GM21786 (cell line): ENCODE results near the gene POMP.
"Not testable (repeated sequence)": the region's sequence is repeated elsewhere in the genome, so short reads cannot be mapped to it uniquely, and the experiment has no call there.

Experiments used
- ATAC-seq: cut with Tn5 transposase; IDR thresholded peaks from one replicate; pipeline ENCODE4 v1.9.1; 2021; ENCODE audit not compliant: unreplicated experiment

POMP gene

DNA sequence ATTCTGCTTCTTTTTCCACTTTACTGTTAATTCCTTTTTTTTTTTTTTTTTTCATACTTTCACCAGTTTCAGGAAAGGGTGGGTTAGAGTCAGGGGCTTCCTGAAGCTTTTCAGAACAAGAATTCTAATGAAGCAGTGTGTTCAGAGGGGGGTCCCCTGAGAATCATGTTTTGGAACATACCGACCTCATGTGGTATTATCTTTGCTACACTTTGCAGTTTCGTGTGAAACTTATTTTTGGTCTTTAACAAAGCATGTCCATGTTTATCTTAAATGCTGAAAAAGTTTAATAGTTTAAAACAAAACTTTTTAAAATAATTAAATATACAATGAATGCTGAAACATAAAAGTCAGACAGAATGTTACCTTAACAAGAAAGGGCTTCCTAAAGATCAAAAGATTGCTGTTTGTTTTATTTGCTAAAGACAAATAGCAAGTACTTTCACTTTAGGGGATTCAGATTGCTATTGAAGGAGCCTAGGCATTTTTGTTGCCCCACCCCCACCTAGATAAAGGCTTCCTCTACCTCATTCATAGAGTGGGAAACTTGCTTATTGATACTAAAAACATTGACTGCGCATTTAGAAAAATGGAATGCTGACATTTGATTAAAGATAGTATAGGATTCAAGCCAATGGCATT is 21.1 kb upstream of the POMP start:
- no peak for ATAC-seq

DNA sequence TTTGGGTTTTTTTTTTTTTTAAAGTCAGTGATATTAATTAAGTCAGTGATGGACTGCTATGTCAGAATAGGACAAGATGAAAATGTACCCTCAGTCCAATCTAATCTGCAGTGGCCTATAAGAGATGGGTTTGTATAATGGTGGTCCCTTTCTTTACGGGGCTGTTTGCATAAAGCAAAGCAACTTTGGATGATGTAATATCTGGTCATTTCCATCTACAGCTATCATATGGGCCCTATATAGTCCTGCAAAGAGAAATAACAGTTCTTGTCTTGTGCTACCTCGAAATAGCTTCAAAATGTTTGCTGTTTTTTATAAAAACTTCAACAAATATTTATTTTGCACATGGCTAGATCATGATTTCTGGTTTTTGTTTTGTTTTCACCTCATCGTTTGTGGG is 20.2 kb upstream of the POMP start:
- no peak for ATAC-seq

DNA sequence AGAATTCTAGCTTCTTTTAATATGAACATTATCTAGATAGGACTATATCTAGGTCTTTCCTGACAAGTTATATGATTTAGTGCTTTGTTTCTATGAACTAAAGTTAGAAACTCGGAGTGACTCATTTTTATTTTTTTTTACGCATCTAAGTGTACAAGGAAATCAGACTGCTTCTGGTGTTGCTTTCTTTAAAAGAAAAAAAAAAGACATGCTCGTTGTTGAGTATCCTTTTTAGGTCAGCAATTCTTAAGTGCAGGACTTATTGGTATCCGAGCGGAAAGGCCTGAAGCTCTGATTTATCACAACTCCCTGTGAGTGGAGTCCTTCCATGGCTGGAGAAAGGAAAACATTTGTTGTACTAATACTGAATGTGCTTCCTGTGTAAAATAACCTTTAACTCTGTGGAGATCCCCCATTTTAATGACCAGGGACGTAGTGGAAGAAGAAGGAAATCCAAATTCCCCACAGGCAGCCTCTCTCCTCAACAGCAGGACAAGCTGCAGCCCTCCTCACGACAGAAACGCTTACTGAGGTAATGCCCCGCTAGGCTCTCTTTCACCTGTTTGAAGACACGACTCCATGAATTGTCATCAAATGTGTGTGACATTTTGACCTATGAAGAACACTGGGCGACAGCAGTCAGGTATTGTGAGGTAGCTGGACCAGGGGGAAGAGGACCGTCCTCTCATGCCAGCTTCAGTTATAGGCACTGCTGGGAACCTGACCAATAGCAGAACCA is 17.9 kb upstream of the POMP start:
- no peak for ATAC-seq

DNA sequence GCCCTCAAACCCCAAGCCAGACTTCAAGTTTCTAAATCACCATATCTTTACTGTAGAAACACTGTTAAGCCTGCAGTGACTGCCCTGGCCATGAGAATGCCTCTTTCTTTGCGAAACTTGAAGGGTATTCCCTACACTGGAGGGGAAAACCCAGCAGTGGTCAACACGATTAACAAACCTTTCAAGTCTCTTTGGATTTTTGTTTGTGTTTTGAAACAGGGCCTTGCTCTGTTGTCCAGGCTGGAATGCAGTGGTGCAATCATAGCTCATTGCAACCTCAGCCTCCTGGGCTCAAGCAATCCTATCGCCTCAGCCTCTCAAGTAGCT is 17.4 kb upstream of the POMP start:
- peak; percentile 74 for ATAC-seq

DNA sequence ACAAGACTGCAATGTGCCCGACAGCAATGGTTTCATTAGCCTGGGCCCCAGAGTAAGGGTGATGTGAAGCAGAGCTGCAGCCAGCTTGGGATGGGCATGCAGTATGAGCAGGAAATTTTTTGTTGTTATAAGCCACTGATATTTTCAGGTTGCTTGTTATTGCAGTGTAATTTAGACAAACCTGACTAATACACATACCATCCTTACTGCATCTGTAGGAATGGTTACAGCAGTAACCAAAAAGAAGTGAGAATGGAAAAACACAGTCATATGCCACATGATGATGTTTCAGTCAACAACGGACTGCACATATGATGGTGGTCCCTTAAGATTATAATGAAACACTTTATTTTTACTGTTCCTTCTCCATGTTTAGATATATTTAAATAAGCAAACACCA is 8.6 kb upstream of the POMP start:
- ATAC-seq: no peak

DNA sequence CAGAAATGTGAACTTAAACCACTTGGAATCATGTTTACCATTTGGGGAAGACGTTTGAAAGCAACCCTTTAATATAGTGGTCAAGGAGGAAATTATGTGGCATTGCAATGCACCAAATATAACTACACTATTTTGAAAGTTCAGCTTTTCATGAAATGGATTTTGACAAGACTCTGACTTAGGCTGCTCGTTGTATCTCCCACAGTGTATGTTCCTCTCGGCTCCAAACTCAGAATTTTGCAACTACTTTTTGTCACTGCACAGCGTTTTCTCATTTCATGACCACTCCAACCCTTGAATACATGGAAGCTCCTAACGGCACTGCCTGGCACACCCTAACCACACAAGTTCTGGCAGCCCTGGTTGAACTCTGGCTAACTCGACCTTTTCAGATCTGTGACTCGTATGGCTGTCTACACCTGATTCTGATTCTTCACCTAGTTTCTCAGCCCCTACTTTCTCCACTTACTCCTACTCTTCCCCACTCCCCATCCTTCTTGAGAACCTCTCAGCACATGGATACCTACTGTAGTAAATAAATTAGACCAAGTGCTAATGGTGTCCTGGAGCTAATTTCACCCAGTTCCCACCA is 7.0 kb upstream of the POMP start:
- ATAC-seq: no peak

DNA sequence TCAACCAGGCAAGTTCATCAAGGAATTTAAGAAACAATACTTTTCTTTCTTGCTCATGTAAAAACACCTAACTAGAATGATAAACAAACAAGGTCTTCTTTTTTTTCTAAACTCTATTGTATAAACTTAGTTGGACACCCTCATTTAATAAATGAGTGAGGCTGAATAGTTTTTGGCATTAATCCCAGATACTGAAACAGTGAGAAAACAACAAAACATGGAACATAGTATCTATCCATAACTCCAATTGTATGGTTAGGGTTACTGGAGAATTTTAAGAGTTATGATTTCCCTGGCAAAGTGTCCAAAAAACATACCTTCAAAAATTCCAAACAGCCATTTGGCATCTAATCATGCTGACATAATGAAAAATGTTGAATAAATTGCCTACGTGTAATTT is 5.8 kb upstream of the POMP start:
- no peak for ATAC-seq

DNA sequence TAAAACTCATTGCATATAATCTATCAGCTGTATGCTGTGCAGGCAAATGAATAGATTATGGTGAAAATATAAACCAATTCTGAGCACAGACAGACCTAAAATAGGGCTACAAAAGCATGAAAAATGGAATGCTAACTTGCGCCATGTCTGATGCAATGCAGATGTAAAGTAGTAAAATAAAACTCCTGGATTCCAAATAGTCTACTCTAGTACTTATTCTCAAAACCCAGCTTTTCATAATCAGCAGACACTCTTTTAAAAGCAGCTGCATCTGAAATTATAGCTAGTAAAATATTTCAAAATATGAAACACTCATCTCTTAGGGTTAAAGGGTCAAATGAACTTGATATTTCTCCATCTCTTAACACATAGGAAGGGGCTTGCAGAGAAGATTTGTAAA is 4.7 kb upstream of the POMP start:
- no peak for ATAC-seq

DNA sequence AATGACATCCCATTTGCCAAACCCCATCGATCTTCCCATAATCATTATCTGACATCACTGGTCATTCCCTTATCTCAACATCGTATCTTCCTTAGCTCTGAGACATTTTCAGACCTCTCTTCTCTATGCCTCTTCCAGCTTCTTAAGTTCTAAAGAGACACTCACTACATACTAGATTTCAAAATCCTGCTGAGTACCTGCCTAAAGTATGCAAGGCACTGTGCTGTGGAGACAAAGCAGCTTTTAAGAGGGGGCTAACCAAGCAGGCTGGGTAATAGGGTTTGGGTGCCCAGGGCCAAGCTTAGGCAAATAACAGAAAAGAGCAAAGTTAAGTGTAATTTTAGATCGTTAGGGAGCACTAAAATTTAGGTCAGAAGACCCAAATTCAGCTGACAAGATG is 3.4 kb upstream of the POMP start:
- ATAC-seq: no peak

DNA sequence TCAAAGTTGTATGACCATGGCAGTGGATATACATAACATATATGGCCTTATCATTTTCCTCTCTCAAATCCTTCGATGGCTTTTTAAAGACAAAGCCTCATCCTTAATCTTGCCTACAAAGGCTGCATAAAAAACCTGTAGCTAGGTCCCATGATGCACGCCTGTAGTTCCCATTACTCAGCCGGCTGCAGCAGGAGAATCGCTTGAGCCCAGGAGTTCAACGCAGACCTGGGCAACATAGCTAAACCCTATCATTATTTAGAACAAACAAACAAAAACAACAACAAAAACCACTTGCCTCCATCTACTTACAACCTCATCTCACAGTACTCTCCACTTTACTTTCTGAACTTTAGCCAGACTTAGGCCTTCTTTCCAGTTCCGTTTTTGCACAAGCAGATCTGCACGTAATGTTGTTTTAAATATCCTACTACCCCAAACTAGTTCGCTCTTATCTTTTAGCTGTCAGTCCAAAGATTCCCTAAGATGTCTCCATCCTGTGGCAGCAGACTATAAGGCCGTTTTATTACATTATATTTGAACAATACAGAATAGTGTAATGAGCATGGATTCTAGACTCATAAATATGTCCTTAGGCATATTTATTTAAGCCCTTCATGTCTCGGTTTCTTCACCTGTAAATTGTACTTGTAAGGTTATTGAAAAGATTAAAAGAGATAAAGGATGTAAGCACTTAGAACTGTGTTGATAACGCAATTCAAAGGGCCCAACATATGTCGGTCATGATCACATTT is 969 bp upstream of the POMP start:
- ATAC-seq: no peak

DNA sequence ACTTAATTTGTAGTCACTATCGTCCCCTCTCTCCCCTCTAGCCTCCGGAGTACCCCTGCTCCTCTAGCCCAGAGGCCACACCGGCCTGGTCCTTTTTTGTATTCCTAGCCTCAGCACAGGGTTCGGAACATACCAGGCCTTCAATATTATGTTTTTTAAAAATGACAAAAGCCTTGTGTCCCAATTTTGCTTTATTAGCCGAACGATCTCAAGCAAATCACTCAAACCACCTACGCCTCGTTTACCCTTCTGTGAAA is 463 bp upstream of the POMP start:
- peak; percentile 19 for ATAC-seq

DNA sequence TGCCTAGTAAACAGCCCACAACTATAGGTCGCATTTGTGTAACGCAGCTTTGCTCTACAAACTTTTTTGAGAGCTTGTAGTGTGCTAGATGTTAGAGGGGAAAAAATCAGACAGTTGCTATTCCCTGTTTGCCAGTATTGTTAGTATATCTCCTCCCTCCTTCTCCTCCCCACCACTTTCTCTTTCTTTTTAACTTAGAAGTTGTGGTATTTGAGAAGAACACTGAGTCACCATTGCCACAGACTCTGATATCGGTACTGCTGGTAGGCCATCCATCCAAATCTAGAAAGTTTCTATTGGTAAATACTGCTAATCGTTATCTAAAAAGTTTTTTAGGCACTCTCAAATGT is 666 bp downstream of the POMP start:
- peak; percentile 25 for ATAC-seq

DNA sequence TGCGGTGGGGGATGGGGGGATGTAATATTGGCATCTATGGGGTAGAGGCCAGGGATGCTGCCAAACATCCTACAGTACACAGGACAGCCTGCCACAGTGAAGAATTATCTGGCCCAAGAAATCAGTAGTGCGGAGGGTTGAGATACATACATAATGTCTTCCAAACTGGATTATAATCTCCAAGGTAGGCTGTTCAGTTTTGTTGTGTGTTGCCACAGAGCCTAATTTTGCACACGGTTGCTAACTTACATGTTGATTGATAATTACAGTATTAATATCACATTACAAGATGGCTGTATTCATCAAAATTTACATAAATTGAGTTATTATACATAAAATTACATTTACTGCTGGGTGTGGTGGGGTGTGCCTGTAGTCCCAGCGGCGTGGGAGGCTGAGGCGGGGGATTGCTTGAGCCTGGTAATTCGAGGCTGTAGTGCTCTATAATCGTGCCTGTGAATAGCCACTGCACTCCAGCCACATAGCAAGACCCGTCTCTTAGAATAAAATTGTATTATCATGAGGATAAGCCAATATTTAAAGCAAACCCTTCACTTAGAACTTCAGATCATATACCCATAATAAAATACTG is 8.1 kb downstream of the POMP start:
- ATAC-seq: no peak

DNA sequence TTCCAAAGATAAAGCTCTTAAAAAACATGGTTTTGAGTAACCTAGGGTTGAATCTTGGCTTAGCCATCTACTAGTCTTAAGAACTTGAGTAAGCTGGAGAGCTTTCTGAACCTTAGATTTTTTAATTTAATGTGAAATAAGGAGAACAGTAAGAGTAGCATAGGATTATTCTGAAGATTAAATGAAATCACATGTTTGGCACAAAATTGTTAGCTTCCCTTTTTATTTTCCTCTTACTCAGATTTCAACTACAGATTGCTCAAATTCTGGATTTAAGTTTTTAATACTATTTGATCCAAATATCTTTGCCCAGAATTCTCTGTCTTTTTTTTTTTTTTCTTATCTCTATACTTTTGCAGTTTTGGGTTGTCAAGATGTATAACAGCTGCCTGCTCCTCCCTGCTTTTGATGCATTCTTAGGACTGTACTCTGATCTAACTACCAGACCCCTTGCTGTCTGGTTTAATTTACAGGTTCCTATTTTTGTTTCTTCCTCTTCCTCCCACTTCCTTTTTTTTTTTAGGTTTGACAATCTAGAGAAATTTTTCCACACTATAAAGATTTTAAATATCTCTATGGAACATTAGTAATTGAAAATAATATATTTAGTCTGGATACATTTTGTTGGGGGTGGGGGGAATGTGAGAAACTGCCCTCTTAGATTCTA is 12.3 kb downstream of the POMP start:
- no peak for ATAC-seq

DNA sequence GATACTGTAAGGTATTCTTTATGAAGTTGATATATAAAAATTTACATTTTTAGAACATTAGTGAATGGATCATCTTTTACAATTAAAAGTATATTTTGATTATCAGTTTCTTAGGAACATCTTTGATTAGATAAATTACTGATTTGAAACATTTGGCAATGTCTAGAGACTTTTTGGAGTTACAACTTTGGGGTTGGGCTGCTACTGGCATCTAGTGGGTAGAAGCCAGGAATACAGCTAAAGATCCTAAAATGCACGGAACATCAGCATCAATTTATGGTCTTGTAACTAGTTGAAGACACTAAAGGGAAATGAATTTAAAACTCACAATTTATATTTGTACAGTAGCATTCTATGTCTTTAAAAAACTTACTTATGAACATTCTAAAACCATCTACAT is 19.9 kb downstream of the POMP start:
- no peak for ATAC-seq

DNA sequence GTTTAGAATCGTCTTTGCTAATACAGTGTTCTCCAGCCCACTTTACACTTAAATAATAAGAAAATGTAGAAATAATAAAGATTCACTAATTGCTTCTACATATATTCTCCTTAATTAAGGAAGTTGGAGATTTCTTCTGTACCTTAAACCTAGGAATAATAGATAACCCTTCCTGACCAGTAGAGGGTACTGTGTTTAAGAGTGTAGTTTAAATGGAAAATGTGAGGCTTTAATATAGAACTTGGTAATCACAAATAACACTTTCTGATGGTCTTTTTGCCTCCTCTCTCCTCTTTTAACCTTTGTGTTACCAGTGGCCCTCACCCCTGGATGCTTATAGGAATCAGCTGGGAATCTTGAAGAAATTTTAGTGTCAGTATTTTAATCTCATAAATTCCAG is 20.7 kb downstream of the POMP start:
- no peak for ATAC-seq

DNA sequence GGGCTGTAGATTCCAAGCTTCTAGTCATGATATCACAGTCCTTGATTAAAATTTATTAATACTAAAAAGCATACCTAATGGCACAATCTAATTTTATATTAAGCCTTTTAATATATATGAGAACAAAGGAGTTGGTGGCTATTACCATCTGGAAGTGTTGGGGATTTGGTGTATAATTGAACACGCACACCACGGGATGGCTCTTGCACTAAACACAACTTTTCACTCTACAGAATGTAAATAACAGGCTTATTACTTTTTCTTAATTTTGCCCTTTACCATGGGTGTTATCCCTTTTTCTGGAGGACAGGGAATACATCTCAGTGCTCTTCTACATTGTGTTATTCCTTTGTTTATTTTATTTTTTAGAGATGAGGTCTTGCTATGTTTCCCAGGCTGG is 21.6 kb downstream of the POMP start:
- ATAC-seq: no peak

DNA sequence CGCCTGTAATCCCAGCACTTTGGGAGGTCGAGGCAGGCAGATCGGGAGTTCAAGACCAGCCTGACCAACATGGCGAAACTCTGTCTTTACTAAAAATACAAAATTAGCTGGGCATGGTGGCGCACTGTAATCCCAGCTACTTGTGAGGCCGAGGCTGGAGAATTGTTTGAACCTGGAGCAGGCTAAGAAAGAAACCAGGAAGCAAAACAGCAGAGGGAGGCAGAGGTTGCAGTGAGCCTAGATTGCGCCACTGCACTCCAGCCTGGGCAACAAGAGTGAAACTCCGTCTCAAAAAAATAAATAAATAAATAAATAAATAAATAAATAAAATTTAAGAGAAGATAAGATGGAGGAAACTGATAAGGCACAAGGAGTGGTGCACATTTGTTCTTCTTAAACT is 24.2 kb downstream of the POMP start:
- not testable (repeated sequence) for ATAC-seq

DNA sequence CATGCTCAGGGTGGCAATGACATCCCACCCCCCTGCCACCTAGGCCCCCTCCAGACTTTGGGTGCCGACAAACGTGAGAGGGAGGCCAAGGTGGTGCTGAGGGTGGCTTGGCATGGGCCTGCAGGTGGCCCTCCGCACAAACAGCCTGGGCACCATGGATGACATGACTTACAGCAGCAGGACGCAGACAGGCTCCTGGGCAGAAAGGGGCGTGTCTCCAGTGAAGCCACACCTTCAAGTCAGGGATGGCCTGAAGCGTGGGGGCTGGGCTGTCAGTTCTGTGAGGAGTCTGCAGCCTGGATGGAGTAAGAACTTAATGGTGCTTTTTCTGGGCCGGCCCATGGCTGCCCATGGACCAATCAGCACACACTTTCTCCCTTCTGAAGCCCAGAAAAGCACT is 25.3 kb downstream of the POMP start:
- no peak for ATAC-seq

DNA sequence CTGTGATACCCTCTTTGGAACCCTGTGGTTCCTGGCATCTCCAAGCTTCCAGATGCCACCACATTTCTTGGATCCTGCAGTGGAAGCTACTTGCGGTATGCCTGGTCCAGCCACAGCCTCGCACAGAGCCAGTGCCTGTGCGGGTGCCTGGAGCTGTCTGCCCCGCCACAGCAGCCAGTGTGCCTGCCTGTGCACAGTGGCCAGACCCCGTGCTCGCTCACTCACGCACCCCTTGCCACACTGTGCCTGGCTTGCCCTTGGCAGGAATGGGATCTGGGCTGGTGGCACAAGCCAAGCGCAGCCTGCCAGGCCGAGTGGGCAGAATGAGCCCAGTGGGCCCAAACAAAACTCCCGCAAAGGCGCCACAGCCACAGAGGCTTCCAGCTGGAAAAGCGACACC is 26.2 kb downstream of the POMP start:
- ATAC-seq: no peak

DNA sequence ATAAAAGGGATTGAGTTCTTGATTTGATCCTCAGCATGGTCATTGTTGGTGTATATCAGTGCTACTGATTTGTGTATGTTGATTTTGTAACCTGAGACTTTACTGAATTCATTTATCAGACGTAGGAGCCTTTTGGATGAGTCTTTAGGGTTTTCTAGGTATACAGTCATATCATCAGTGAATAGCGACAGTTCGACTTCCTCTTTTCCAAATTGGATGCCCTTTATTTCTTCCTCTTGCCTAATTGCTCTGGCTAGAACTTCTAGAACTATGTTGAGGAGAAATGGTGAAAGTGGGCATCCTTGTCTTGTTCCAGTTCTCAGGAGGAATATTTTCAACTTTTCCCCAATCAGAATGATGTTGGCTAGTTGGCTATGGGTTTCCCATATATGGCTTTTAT is 27.0 kb downstream of the POMP start:
- ATAC-seq: no peak
